Measurements from ENCODE around the gene SPATS2L.

Gene SPATS2L

GRCh38 chr2:200318940-200319435 lies 12.5 kb downstream of the SPATS2L start:
- H3K27me3 ChIP-seq (ENCODE audit: control insufficient read depth in 5 of 5, insufficient read depth in 4 of 5, low read length in 5 of 5): no peaks in the 10 kb centered on the region
- no peaks in the 10 kb centered on the region for H3K36me3 ChIP-seq (ENCODE audit: control insufficient read depth in 5 of 5, insufficient read depth in 5 of 5, low read length in 5 of 5)
- H3K9me3 ChIP-seq (ENCODE audit: control insufficient read depth in 5 of 5, low read length in 5 of 5): no peaks in the 10 kb centered on the region
- no peak overlapping the region for H3K4me3 ChIP-seq (ENCODE audit: low read depth in 1 of 5, low read length in 5 of 5)
- H3K27ac ChIP-seq (ENCODE audit: low read depth, low read length): peak overlapping the region; percentile 82
- H3K9ac ChIP-seq (ENCODE audit: low read length in 5 of 5): no peak overlapping the region
- H3K4me1 ChIP-seq (ENCODE audit: control insufficient read depth in 5 of 5, insufficient read depth in 5 of 5, low read length in 5 of 5): peaks cover 0 to 62% (median 35%) of the 10 kb centered on the region in 5 donors

DNA sequence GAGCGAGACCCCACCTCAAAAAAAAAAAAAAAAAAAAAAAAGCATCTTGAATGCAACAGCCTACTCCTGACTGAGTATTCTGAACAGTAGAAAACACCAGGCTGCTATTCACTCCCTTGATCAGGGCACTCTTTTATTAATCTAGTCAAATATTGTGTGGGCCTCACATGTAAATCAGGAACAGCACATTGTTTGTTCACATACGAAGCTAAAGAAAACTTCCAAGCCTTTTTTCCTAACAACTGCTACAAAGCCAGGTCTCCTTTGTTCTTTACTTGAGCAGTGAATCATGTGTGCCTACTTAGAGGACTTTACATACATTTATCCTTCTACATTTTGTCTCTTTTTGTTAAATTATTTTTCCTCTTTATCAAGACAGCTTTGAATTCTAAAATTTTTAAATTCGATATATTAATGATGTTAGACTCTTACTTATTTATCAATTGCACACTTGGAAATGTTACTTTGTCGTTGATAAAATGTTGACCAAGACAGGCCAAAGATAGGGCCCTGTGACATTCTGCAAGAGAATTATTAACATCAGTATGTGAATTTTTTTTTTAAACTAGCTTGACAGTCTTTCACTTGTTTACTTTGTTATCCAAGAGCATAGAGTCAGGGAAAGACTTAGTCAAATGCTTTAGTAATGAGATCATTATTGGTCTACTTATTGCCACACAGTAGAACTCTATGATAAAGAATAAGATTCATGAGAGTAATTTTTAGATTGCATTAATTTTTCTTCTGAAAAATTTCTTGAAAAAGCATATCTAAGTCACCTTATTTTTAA lies 13.2 kb downstream of the SPATS2L start:
- Histone ChIP-seq H3K9ac (ENCODE audit: low read length in 5 of 5) (peak overlapping the region in 1 of 5 donors; percentile 20), H3K4me3 (ENCODE audit: low read depth in 1 of 5, low read length in 5 of 5) (no peak overlapping the region), H3K9me3 (ENCODE audit: control insufficient read depth in 5 of 5, low read length in 5 of 5) (no peaks in the 10 kb centered on the region), H3K4me1 (ENCODE audit: control insufficient read depth in 5 of 5, insufficient read depth in 5 of 5, low read length in 5 of 5) (peaks cover 0 to 62% (median 36%) of the 10 kb centered on the region in 5 donors), H3K27ac (ENCODE audit: low read depth, low read length) (peak overlapping the region; percentile 14), H3K36me3 (ENCODE audit: control insufficient read depth in 5 of 5, insufficient read depth in 5 of 5, low read length in 5 of 5) (no peaks in the 10 kb centered on the region), H3K27me3 (ENCODE audit: control insufficient read depth in 5 of 5, insufficient read depth in 4 of 5, low read length in 5 of 5) (no peaks in the 10 kb centered on the region)

GRCh38 chr2:200320344-200320743 lies 13.9 kb downstream of the SPATS2L start:
- Histone ChIP-seq H3K9ac (ENCODE audit: low read length in 5 of 5) (no peak overlapping the region), H3K4me1 (ENCODE audit: control insufficient read depth in 5 of 5, insufficient read depth in 5 of 5, low read length in 5 of 5) (peaks cover 0 to 56% (median 36%) of the 10 kb centered on the region in 5 donors), H3K27me3 (ENCODE audit: control insufficient read depth in 5 of 5, insufficient read depth in 4 of 5, low read length in 5 of 5) (no peaks in the 10 kb centered on the region), H3K36me3 (ENCODE audit: control insufficient read depth in 5 of 5, insufficient read depth in 5 of 5, low read length in 5 of 5) (no peaks in the 10 kb centered on the region), H3K9me3 (ENCODE audit: control insufficient read depth in 5 of 5, low read length in 5 of 5) (no peaks in the 10 kb centered on the region), H3K27ac (ENCODE audit: low read depth, low read length) (peak overlapping the region; percentile 14), H3K4me3 (ENCODE audit: low read depth in 1 of 5, low read length in 5 of 5) (no peak overlapping the region)

- peaks cover 0 to 52% (median 36%) of the 10 kb centered on the region in 5 donors for H3K4me1 ChIP-seq (ENCODE audit: control insufficient read depth in 5 of 5, insufficient read depth in 5 of 5, low read length in 5 of 5)
- no peaks in the 10 kb centered on the region for H3K27me3 ChIP-seq (ENCODE audit: control insufficient read depth in 5 of 5, insufficient read depth in 4 of 5, low read length in 5 of 5)
- no peak overlapping the region for H3K27ac ChIP-seq (ENCODE audit: low read depth, low read length)
- no peaks in the 10 kb centered on the region for H3K36me3 ChIP-seq (ENCODE audit: control insufficient read depth in 5 of 5, insufficient read depth in 5 of 5, low read length in 5 of 5)
- no peak overlapping the region for H3K4me3 ChIP-seq (ENCODE audit: low read depth in 1 of 5, low read length in 5 of 5)
- H3K9me3 ChIP-seq (ENCODE audit: control insufficient read depth in 5 of 5, low read length in 5 of 5): no peaks in the 10 kb centered on the region
- no peak overlapping the region for H3K9ac ChIP-seq (ENCODE audit: low read length in 5 of 5)
Observed at GRCh38 chr2:200320991-200321390, 14.5 kb downstream of the SPATS2L start.

DNA sequence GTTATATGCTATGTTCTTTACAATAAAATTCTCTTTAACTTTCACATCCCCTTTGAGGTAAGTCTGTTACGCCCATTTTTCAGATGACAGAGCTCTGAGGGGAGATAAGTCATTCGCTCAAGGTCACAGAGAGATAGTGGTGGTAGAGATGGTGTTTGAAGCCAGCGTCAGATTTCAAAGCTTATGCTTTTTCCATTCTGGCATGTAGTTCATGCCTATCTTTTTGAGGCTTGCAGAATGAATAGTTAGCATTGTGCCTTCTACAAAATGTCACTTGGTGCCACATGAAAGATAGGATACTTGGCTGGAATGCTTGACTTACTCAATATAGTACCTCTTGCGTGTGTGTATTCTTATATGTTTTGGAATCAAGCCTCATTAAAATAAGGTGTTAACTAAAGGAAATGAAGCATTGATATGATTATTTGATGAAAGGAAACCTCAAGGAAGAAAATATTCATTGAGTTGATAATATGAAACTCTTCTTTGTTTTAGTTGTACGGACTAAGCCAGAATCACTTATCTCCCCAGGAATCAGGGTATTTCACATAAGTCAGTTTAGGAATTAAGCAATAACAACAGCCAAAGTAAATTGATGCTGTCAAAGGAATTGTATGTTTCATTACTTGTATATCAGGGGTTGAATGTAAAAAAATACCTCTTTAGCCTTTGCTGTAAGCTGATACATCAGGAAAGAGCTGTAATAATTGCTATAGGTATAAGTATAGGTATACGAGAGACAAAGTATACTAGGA lies 15.5 kb downstream of the SPATS2L start:
- Histone ChIP-seq H3K27ac (ENCODE audit: low read depth, low read length) (no peak overlapping the region), H3K4me1 (ENCODE audit: control insufficient read depth in 5 of 5, insufficient read depth in 5 of 5, low read length in 5 of 5) (peaks cover 0 to 42% (median 28%) of the 10 kb centered on the region in 5 donors)

GRCh38 chr2:200322607-200323006 lies 16.1 kb downstream of the SPATS2L start:
- no peaks in the 10 kb centered on the region for H3K36me3 ChIP-seq (ENCODE audit: control insufficient read depth in 5 of 5, insufficient read depth in 5 of 5, low read length in 5 of 5)
- H3K9me3 ChIP-seq (ENCODE audit: control insufficient read depth in 5 of 5, low read length in 5 of 5): no peaks in the 10 kb centered on the region
- H3K4me1 ChIP-seq (ENCODE audit: control insufficient read depth in 5 of 5, insufficient read depth in 5 of 5, low read length in 5 of 5): peaks cover 0 to 35% (median 22%) of the 10 kb centered on the region in 5 donors
- H3K9ac ChIP-seq (ENCODE audit: low read length in 5 of 5): no peak overlapping the region
- H3K27me3 ChIP-seq (ENCODE audit: control insufficient read depth in 5 of 5, insufficient read depth in 4 of 5, low read length in 5 of 5): no peaks in the 10 kb centered on the region
- no peak overlapping the region for H3K4me3 ChIP-seq (ENCODE audit: low read depth in 1 of 5, low read length in 5 of 5)
- H3K27ac ChIP-seq (ENCODE audit: low read depth, low read length): no peak overlapping the region

More for the DNA sequence above, 15.5 kb downstream of the SPATS2L start:
- Histone ChIP-seq H3K9me3 (ENCODE audit: control insufficient read depth in 5 of 5, low read length in 5 of 5) (no peaks in the 10 kb centered on the region), H3K9ac (ENCODE audit: low read length in 5 of 5) (no peak overlapping the region), H3K36me3 (ENCODE audit: control insufficient read depth in 5 of 5, insufficient read depth in 5 of 5, low read length in 5 of 5) (no peaks in the 10 kb centered on the region), H3K27me3 (ENCODE audit: control insufficient read depth in 5 of 5, insufficient read depth in 4 of 5, low read length in 5 of 5) (no peaks in the 10 kb centered on the region), H3K4me3 (ENCODE audit: low read depth in 1 of 5, low read length in 5 of 5) (no peak overlapping the region)

DNA sequence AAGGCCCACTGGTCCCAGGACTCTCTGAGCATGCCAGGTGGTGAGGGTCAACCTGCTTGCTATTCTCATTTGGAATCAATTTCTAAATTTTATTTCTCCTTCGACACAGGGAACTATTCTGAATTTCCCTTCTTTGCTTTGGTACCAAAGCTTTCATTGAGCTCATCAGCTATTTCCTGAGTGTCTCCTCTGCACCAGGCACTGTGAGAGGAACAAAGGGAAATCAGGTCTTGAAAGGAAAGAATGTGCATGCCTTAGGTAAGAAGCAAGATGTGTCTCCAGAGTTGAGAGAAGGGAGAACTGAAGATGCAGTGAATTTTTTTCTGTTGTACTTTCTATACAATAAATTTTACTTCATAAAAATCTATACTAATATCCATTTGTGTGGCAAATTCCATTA lies 17.9 kb downstream of the SPATS2L start:
- H3K9ac ChIP-seq (ENCODE audit: low read length in 5 of 5): no peak overlapping the region
- no peaks in the 10 kb centered on the region for H3K27me3 ChIP-seq (ENCODE audit: control insufficient read depth in 5 of 5, insufficient read depth in 4 of 5, low read length in 5 of 5)
- H3K27ac ChIP-seq (ENCODE audit: low read depth, low read length): no peak overlapping the region
- no peaks in the 10 kb centered on the region for H3K9me3 ChIP-seq (ENCODE audit: control insufficient read depth in 5 of 5, low read length in 5 of 5)
- peaks cover 0 to 21% (median 11%) of the 10 kb centered on the region in 5 donors for H3K4me1 ChIP-seq (ENCODE audit: control insufficient read depth in 5 of 5, insufficient read depth in 5 of 5, low read length in 5 of 5)
- no peak overlapping the region for H3K4me3 ChIP-seq (ENCODE audit: low read depth in 1 of 5, low read length in 5 of 5)
- H3K36me3 ChIP-seq (ENCODE audit: control insufficient read depth in 5 of 5, insufficient read depth in 5 of 5, low read length in 5 of 5): no peaks in the 10 kb centered on the region

DNA sequence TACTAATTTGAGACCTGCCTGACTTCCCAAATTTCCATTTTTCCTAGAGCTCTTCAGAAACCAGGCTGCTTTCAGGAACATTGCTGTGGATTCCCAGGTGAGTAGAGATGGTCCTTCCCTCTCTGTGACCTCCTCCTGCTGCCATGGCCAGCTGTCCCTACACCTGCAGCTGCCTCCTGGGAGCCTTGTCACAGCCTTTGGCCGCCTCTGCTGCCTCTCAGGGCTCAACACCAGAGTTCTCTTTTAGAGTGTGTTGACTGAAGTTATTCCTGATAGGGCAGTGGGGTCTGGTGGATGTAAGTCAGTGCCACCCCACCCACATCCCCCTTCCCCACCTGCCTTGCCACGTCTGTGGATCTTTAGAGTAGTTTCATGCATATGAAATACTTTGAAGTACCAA lies 22.9 kb downstream of the SPATS2L start:
- no peaks in the 10 kb centered on the region for H3K9me3 ChIP-seq (ENCODE audit: control insufficient read depth in 5 of 5, low read length in 5 of 5)
- no peak overlapping the region for H3K27ac ChIP-seq (ENCODE audit: low read depth, low read length)
- H3K4me3 ChIP-seq (ENCODE audit: low read depth in 1 of 5, low read length in 5 of 5): no peak overlapping the region
- no peak overlapping the region for H3K9ac ChIP-seq (ENCODE audit: low read length in 5 of 5)
- H3K27me3 ChIP-seq (ENCODE audit: control insufficient read depth in 5 of 5, insufficient read depth in 4 of 5, low read length in 5 of 5): no peaks in the 10 kb centered on the region
- H3K4me1 ChIP-seq (ENCODE audit: control insufficient read depth in 5 of 5, insufficient read depth in 5 of 5, low read length in 5 of 5): peaks cover 3 to 11% (median 7%) of the 10 kb centered on the region in 5 donors
- no peaks in the 10 kb centered on the region for H3K36me3 ChIP-seq (ENCODE audit: control insufficient read depth in 5 of 5, insufficient read depth in 5 of 5, low read length in 5 of 5)

DNA sequence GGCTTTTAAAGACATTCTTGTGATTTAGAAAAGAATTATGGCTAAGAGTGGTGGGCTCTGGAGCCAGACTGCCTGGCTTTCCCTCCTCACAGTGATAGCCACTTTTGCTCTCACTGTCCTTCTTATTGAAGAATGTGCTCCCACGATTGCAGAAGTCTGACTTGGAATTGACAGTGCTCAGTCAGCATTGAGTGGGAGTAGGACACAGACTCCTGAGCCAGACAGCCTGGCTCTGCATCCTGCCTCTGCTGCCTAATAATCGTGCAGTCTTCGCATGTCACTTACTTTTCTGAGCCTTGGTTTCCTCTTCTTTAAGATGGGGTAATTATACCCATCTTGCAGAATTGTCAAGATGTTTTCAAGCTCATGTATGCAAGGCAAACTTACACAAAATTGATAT lies 23.3 kb downstream of the SPATS2L start:
- H3K27me3 ChIP-seq (ENCODE audit: control insufficient read depth in 5 of 5, insufficient read depth in 4 of 5, low read length in 5 of 5): no peaks in the 10 kb centered on the region
- no peak overlapping the region for H3K27ac ChIP-seq (ENCODE audit: low read depth, low read length)
- no peaks in the 10 kb centered on the region for H3K9me3 ChIP-seq (ENCODE audit: control insufficient read depth in 5 of 5, low read length in 5 of 5)

More for the DNA sequence above, 23.3 kb downstream of the SPATS2L start:
- no peak overlapping the region for H3K9ac ChIP-seq (ENCODE audit: low read length in 5 of 5)
- H3K4me1 ChIP-seq (ENCODE audit: control insufficient read depth in 5 of 5, insufficient read depth in 5 of 5, low read length in 5 of 5): peaks cover 3 to 11% (median 7%) of the 10 kb centered on the region in 5 donors
- H3K4me3 ChIP-seq (ENCODE audit: low read depth in 1 of 5, low read length in 5 of 5): no peak overlapping the region
- no peaks in the 10 kb centered on the region for H3K36me3 ChIP-seq (ENCODE audit: control insufficient read depth in 5 of 5, insufficient read depth in 5 of 5, low read length in 5 of 5)
